HEK293 (cell line): ENCODE measurements around the gene NCBP1.

Experiments used
- HOXC10 ChIP-seq: sonication (generic); formaldehyde crosslinking; IDR thresholded peaks from 2 replicates; pipeline ENCODE4 v1.8.1; 2023; ENCODE audit warnings: mild to moderate bottlenecking, missing genetic modification reagents
- PRDM1 ChIP-seq: fragments of 450-650 bp; formaldehyde crosslinking; IDR thresholded peaks from 2 replicates; pipeline ENCODE4; 2016; ENCODE audit warnings: missing biosample characterization, missing genetic modification characterization
- REST ChIP-seq: fragments of 450-650 bp; formaldehyde crosslinking; IDR thresholded peaks from 2 replicates; pipeline ENCODE4 v1.5.1; 2016; ENCODE audit warnings: missing biosample characterization, missing genetic modification characterization
- SETDB1 ChIP-seq: IDR thresholded peaks from one replicate; pipeline ENCODE4 v1.6.1; 2017; ENCODE audit warnings: mild to moderate bottlenecking, low read length, moderate library complexity, mixed read lengths; ENCODE audit not compliant: insufficient read length
- SP7 ChIP-seq: fragments of 450-650 bp; formaldehyde crosslinking; IDR thresholded peaks from 2 replicates; pipeline ENCODE4 v1.5.1; 2016; ENCODE audit warnings: missing biosample characterization, missing genetic modification characterization
- YY1 ChIP-seq: fragments of 450-650 bp; formaldehyde crosslinking; IDR thresholded peaks from 2 replicates; pipeline ENCODE4 v1.5.1; 2018; ENCODE audit warnings: missing biosample characterization, missing genetic modification characterization
- ZBTB21 ChIP-seq: fragments of 450-650 bp; formaldehyde crosslinking; IDR thresholded peaks from 2 replicates; pipeline ENCODE4 v1.5.1; 2017; ENCODE audit warnings: missing biosample characterization, missing genetic modification characterization
- ZBTB8A ChIP-seq: fragments of 450-650 bp; formaldehyde crosslinking; IDR thresholded peaks from 2 replicates; pipeline ENCODE4 v1.5.1; 2016; ENCODE audit warnings: missing biosample characterization, missing genetic modification characterization
- ZNF121 ChIP-seq: fragments of 450-650 bp; formaldehyde crosslinking; IDR thresholded peaks from 2 replicates; pipeline ENCODE4 v1.5.1; 2016; ENCODE audit warnings: missing biosample characterization, missing genetic modification characterization
- ZNF146 ChIP-seq: fragments of 450-650 bp; formaldehyde crosslinking; IDR thresholded peaks from 2 replicates; pipeline ENCODE4 v1.5.1; 2016; ENCODE audit warnings: missing biosample characterization, missing genetic modification characterization
- ZNF155 ChIP-seq: fragments of 450-650 bp; formaldehyde crosslinking; IDR thresholded peaks from 2 replicates; pipeline ENCODE4 v1.5.1; 2016; ENCODE audit warnings: missing biosample characterization, missing genetic modification characterization
- ZNF2 ChIP-seq: fragments of 450-650 bp; formaldehyde crosslinking; IDR thresholded peaks from 2 replicates; pipeline ENCODE4 v1.5.1; 2016; ENCODE audit warnings: missing biosample characterization, missing genetic modification characterization
- ZNF239 ChIP-seq: fragments of 450-650 bp; formaldehyde crosslinking; IDR thresholded peaks from 2 replicates; pipeline ENCODE4 v1.5.1; 2016; ENCODE audit warnings: missing biosample characterization, missing genetic modification characterization
- ZNF24 ChIP-seq: fragments of 450-650 bp; formaldehyde crosslinking; IDR thresholded peaks from 2 replicates; pipeline ENCODE4 v1.5.1; 2016; ENCODE audit warnings: missing biosample characterization, missing genetic modification characterization
- ZNF248 ChIP-seq: fragments of 450-650 bp; formaldehyde crosslinking; IDR thresholded peaks from 2 replicates; pipeline ENCODE4 v1.5.1; 2017; ENCODE audit warnings: missing biosample characterization, missing genetic modification characterization
- ZNF335 ChIP-seq: fragments of 450-650 bp; formaldehyde crosslinking; conservative IDR thresholded peaks from 2 replicates; pipeline ENCODE4 v1.5.1; 2016; ENCODE audit warnings: missing biosample characterization, missing genetic modification characterization
- ZNF394 ChIP-seq: fragments of 450-650 bp; formaldehyde crosslinking; IDR thresholded peaks from 2 replicates; pipeline ENCODE4 v1.5.1; 2016; ENCODE audit warnings: missing biosample characterization, missing genetic modification characterization, mild to moderate bottlenecking, moderate library complexity, borderline replicate concordance
- ZNF558 ChIP-seq: fragments of 450-650 bp; formaldehyde crosslinking; IDR thresholded peaks from 2 replicates; pipeline ENCODE4 v1.5.1; 2016; ENCODE audit warnings: missing biosample characterization, missing genetic modification characterization
- ZNF610 ChIP-seq: fragments of 450-650 bp; formaldehyde crosslinking; IDR thresholded peaks from 2 replicates; pipeline ENCODE4 v1.5.1; 2016; ENCODE audit warnings: missing biosample characterization, missing genetic modification characterization, borderline replicate concordance
- ZNF639 ChIP-seq: fragments of 450-650 bp; formaldehyde crosslinking; IDR thresholded peaks from 2 replicates; pipeline ENCODE4 v1.5.1; 2016; ENCODE audit warnings: missing biosample characterization, missing genetic modification characterization
- ZNF654 ChIP-seq: fragments of 450-650 bp; formaldehyde crosslinking; IDR thresholded peaks from 2 replicates; pipeline ENCODE4 v1.5.1; 2016; ENCODE audit warnings: low read depth, missing biosample characterization, missing genetic modification characterization
- ZNF670 ChIP-seq: fragments of 450-650 bp; formaldehyde crosslinking; IDR thresholded peaks from 2 replicates; pipeline ENCODE4 v1.5.1; 2016; ENCODE audit warnings: missing biosample characterization, missing genetic modification characterization, low read depth
- ZNF677 ChIP-seq: fragments of 450-650 bp; IDR thresholded peaks from 2 replicates; pipeline ENCODE4 v1.5.0; 2018; ENCODE audit warnings: missing biosample characterization, mild to moderate bottlenecking, missing genetic modification characterization, moderate library complexity
- ZSCAN16 ChIP-seq: fragments of 450-650 bp; formaldehyde crosslinking; IDR thresholded peaks from 2 replicates; pipeline ENCODE4 v1.5.1; 2016; ENCODE audit warnings: missing biosample characterization, missing genetic modification characterization
- TF ChIP-seq, protein P1 (sequence below): fragments of 450-650 bp; formaldehyde crosslinking; IDR thresholded peaks from 2 replicates; pipeline ENCODE4 v1.5.1; 2016; ENCODE audit warnings: missing biosample characterization, missing genetic modification characterization, borderline replicate concordance
- TF ChIP-seq, protein P2 (sequence below): fragments of 450-650 bp; formaldehyde crosslinking; IDR thresholded peaks from 2 replicates; pipeline ENCODE4 v1.5.1; 2016; ENCODE audit warnings: missing biosample characterization, missing genetic modification characterization

The NCBP1 gene

DNA sequence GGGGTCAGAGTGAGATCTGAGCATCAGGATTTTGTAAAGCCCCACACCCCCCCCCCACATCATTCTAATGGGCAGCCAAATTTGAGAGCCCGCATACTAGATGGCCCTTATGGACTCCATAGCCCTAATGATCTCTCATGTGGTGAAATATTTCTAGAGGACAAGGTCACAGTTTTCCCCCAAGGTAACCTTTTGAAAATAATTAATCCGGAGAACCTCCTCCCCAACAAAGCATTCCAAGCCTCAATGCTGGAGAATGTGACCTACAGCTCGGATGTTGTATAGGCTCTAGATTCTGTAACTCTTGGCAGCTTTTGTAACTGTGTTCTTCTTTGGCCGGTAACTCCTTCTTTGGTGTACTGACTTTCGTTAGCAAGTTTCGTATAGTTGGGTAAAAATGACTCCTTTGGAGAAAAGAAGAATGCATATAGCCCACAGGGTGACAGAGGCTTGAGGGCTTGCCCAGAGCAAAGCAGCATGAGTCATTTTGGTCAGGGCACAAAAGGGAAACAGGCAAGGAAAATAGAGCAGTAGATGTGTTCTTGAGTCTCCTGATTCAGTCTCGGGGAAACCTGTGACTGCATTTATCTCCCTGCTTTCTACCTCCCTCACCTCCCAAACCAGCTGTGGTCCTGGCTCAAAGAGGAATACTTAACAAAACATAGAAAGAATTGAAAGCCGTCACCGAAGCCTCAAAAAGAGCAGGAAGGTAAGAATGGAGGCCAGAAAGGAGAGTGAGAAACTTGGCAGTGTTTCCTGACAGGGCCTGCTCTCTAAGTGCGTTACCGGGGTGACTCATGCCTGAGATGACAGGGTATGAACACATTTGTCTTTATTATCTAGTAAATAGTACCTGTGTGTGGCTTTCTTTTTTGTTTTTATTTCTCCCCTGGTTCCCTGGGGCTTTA lies 70.1 kb downstream of the NCBP1 start (continued):
- TF ChIP-seq YY1 (tag by site-specific recombination): no peak
- TF ChIP-seq ZNF121 (tag by site-specific recombination): no peak
- 0 out of 2 replicates have a peak, but pooled peaks have one; percentile 43 for TF ChIP-seq ZNF639 (tag by site-specific recombination)
- no peak for TF ChIP-seq ZBTB8A
- peak; percentile 78 for TF ChIP-seq PRDM1 (tag by site-specific recombination)
- TF ChIP-seq ZNF558 (tag by site-specific recombination): no peak
- no peak for TF ChIP-seq ZNF248 (tag by site-specific recombination)
- TF ChIP-seq ZNF670 (tag by site-specific recombination): no peak
- peak; percentile 50 for TF ChIP-seq ZNF335 (tag by site-specific recombination)
- TF ChIP-seq, protein P1, sequence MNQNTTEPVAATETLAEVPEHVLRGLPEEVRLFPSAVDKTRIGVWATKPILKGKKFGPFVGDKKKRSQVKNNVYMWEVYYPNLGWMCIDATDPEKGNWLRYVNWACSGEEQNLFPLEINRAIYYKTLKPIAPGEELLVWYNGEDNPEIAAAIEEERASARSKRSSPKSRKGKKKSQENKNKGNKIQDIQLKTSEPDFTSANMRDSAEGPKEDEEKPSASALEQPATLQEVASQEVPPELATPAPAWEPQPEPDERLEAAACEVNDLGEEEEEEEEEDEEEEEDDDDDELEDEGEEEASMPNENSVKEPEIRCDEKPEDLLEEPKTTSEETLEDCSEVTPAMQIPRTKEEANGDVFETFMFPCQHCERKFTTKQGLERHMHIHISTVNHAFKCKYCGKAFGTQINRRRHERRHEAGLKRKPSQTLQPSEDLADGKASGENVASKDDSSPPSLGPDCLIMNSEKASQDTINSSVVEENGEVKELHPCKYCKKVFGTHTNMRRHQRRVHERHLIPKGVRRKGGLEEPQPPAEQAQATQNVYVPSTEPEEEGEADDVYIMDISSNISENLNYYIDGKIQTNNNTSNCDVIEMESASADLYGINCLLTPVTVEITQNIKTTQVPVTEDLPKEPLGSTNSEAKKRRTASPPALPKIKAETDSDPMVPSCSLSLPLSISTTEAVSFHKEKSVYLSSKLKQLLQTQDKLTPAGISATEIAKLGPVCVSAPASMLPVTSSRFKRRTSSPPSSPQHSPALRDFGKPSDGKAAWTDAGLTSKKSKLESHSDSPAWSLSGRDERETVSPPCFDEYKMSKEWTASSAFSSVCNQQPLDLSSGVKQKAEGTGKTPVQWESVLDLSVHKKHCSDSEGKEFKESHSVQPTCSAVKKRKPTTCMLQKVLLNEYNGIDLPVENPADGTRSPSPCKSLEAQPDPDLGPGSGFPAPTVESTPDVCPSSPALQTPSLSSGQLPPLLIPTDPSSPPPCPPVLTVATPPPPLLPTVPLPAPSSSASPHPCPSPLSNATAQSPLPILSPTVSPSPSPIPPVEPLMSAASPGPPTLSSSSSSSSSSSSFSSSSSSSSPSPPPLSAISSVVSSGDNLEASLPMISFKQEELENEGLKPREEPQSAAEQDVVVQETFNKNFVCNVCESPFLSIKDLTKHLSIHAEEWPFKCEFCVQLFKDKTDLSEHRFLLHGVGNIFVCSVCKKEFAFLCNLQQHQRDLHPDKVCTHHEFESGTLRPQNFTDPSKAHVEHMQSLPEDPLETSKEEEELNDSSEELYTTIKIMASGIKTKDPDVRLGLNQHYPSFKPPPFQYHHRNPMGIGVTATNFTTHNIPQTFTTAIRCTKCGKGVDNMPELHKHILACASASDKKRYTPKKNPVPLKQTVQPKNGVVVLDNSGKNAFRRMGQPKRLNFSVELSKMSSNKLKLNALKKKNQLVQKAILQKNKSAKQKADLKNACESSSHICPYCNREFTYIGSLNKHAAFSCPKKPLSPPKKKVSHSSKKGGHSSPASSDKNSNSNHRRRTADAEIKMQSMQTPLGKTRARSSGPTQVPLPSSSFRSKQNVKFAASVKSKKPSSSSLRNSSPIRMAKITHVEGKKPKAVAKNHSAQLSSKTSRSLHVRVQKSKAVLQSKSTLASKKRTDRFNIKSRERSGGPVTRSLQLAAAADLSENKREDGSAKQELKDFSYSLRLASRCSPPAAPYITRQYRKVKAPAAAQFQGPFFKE (tag by site-specific recombination): no peak
- TF ChIP-seq ZNF654 (tag by site-specific recombination): 0 out of 2 replicates have a peak, but pooled peaks have one; percentile 6
- peak; percentile 96 for TF ChIP-seq SP7
- no peak for TF ChIP-seq SETDB1
- no peak for TF ChIP-seq REST
- TF ChIP-seq ZSCAN16: no peak
- TF ChIP-seq ZNF155 (tag by site-specific recombination): no peak
- TF ChIP-seq ZNF146 (tag by site-specific recombination): no peak
- no peak for TF ChIP-seq ZNF24 (tag by site-specific recombination)
- no peak for TF ChIP-seq HOXC10 (CRISPR knock-in tag)
- TF ChIP-seq ZNF394 (tag by site-specific recombination): peak; percentile 34; the same call in 1 of the 2 replicates
- 0 out of 2 replicates have a peak, but pooled peaks have one; percentile 24 for TF ChIP-seq ZBTB21 (tag by site-specific recombination)
- no peak for TF ChIP-seq ZNF610 (tag by site-specific recombination)
- TF ChIP-seq, protein P2, sequence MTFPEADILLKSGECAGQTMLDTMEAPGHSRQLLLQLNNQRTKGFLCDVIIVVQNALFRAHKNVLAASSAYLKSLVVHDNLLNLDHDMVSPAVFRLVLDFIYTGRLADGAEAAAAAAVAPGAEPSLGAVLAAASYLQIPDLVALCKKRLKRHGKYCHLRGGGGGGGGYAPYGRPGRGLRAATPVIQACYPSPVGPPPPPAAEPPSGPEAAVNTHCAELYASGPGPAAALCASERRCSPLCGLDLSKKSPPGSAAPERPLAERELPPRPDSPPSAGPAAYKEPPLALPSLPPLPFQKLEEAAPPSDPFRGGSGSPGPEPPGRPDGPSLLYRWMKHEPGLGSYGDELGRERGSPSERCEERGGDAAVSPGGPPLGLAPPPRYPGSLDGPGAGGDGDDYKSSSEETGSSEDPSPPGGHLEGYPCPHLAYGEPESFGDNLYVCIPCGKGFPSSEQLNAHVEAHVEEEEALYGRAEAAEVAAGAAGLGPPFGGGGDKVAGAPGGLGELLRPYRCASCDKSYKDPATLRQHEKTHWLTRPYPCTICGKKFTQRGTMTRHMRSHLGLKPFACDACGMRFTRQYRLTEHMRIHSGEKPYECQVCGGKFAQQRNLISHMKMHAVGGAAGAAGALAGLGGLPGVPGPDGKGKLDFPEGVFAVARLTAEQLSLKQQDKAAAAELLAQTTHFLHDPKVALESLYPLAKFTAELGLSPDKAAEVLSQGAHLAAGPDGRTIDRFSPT (tag by site-specific recombination): no peak
- TF ChIP-seq ZNF2 (tag by site-specific recombination): 0 out of 2 replicates have a peak, but pooled peaks have one; percentile 25
- no peak for TF ChIP-seq ZNF239 (tag by site-specific recombination)
- TF ChIP-seq ZNF677 (tag by site-specific recombination): no peak
